Calu3 (cell line): ENCODE data around the gene RAMP3. TPM values are rescaled to one million over a fixed set of nuclear protein-coding genes. Genes with fewer than 3 reads are reported as not detected.

ENCODE experiments used
- BruUV-seq: library from RNA; stranded (reverse); fragments of 400-500 nt; replicated peaks from 2 replicates; lab custom pipeline; 2021; lab: Mats Ljungman, UMichigan
- CTCF ChIA-PET: fragments of 300-600 bp; sonication (Branson Sonifier 250); formaldehyde crosslinking; loops from one replicate; lab custom pipeline; 2022; ENCODE audit warnings: antibody characterized with exemption; lab: Charles Lee
- DNase-seq: peaks from one replicate; pipeline ENCODE4 v3.0.0; 2022
- H3K27ac Mint-ChIP-seq: one replicate; pipeline ENCODE4 v1.8.0; 2022; ENCODE audit warnings: mixed read lengths; ENCODE audit not compliant: unreplicated experiment
- H3K27me3 Mint-ChIP-seq: one replicate; pipeline ENCODE4 v1.8.0; 2022; ENCODE audit warnings: mixed read lengths; ENCODE audit not compliant: unreplicated experiment
- H3K36me3 Mint-ChIP-seq: one replicate; pipeline ENCODE4 v1.8.0; 2022; ENCODE audit warnings: mild to moderate bottlenecking, moderate library complexity, mixed read lengths; ENCODE audit not compliant: insufficient read depth, unreplicated experiment
- H3K4me1 Mint-ChIP-seq: one replicate; pipeline ENCODE4 v1.8.0; 2022; ENCODE audit warnings: mild to moderate bottlenecking, low read depth, mixed read lengths; ENCODE audit not compliant: unreplicated experiment
- H3K4me3 Mint-ChIP-seq: one replicate; pipeline ENCODE4 v1.8.0; 2022; ENCODE audit warnings: mild to moderate bottlenecking, low read depth, moderate library complexity, mixed read lengths; ENCODE audit not compliant: unreplicated experiment
- H3K9me3 Mint-ChIP-seq: one replicate; pipeline ENCODE4 v1.8.0; 2022; ENCODE audit warnings: low read depth, mixed read lengths; ENCODE audit not compliant: unreplicated experiment
- CTCF ChIP-seq: fragments of 200-600 bp; IDR thresholded peaks from one replicate; pipeline ENCODE4 v1.8.0; 2022; ENCODE audit warnings: antibody characterized with exemption; ENCODE audit not compliant: unreplicated experiment
- intact Hi-C: fragments of 100-400 bp; cut with micrococcal nuclease; formaldehyde crosslinking; loops from one replicate; pipeline ENCODE4 v1.10.0; 2022; ENCODE audit not compliant: unreplicated experiment
- total RNA-seq: library from RNA; stranded (reverse); gene quantifications from 2 replicates; pipeline ENCODE4 v1.2.3, GENCODE V29; 2022

Gene RAMP3
- total RNA-seq, 1 experiment from 2014 or later: not detected

GRCh38 chr7:45179666-45180065, 22.1 kb downstream of the RAMP3 start:
- CTCF ChIA-PET: interaction anchor here (0.6 kb wide), 1 partner anchor 1465 kb away, joined by 5 read pairs; no protein-coding TSS in a partner anchor

GRCh38 chr7:45180084-45180986, 22.7 kb downstream of the RAMP3 start:
- no peak overlapping the region for H3K27ac Mint-ChIP-seq
- H3K27me3 Mint-ChIP-seq: peaks cover 100% of the 10 kb centered on the region
- intact Hi-C loops: no loop called here
- DNase-seq: no peak
- H3K9me3 Mint-ChIP-seq: no peaks in the 10 kb centered on the region
- H3K4me3 Mint-ChIP-seq: no peak overlapping the region
- TF ChIP-seq CTCF: no peak
- no TSS peak for BruUV-seq
- no peaks in the 10 kb centered on the region for H3K4me1 Mint-ChIP-seq
- no peaks in the 10 kb centered on the region for H3K36me3 Mint-ChIP-seq
- CTCF ChIA-PET: interaction anchor here (0.6 kb wide), 1 partner anchor 1466 kb away, joined by 5 read pairs; no protein-coding TSS in a partner anchor

More at GRCh38 chr7:45179666-45180065, 22.1 kb downstream of the RAMP3 start:
- intact Hi-C loops: no loop called here
- Mint-ChIP-seq H3K27ac (no peak overlapping the region), H3K4me3 (no peak overlapping the region), H3K36me3 (no peaks in the 10 kb centered on the region), H3K27me3 (peaks cover 100% of the 10 kb centered on the region), H3K9me3 (no peaks in the 10 kb centered on the region), H3K4me1 (no peaks in the 10 kb centered on the region)
- DNase-seq: no peak
- no peak for TF ChIP-seq CTCF
- BruUV-seq: no TSS peak

GRCh38 chr7:45181286-45181960, 23.8 kb downstream of the RAMP3 start:
- Mint-ChIP-seq H3K27ac (no peak overlapping the region), H3K36me3 (no peaks in the 10 kb centered on the region), H3K4me3 (no peak overlapping the region), H3K4me1 (no peaks in the 10 kb centered on the region), H3K9me3 (no peaks in the 10 kb centered on the region), H3K27me3 (peaks cover 100% of the 10 kb centered on the region)
- CTCF ChIA-PET: interaction anchor here (0.5 kb wide), 1 partner anchor 592 kb away, joined by 5 read pairs; no protein-coding TSS in a partner anchor
- BruUV-seq: no TSS peak
- no peak for DNase-seq
- intact Hi-C loops: no loop called here
- no peak for TF ChIP-seq CTCF

- H3K27me3 Mint-ChIP-seq: peaks cover 100% of the 10 kb centered on the region
- no peaks in the 10 kb centered on the region for H3K36me3 Mint-ChIP-seq
- H3K4me3 Mint-ChIP-seq: no peak overlapping the region
- no TSS peak for BruUV-seq
- intact Hi-C loops: no loop called here
- CTCF ChIA-PET: no interaction called here
- no peak for TF ChIP-seq CTCF
- no peaks in the 10 kb centered on the region for H3K9me3 Mint-ChIP-seq
- no peaks in the 10 kb centered on the region for H3K4me1 Mint-ChIP-seq
- no peak overlapping the region for H3K27ac Mint-ChIP-seq
- no peak for DNase-seq
Observed at GRCh38 chr7:45181991-45182855, 24.6 kb downstream of the RAMP3 start.
